Mesenteric fat pad (tissue), 1 donor: ENCODE results near the gene PSMB1. TPM values are rescaled to one million over a fixed set of nuclear protein-coding genes. Genes with fewer than 3 reads are reported as not detected.

Experiments
- DNase-seq: peaks from one replicate; pipeline ENCODE4 v3.0.0-alpha.2; 2020; ENCODE audit warnings: low spot score
- long read RNA-seq: library from polyadenylated mRNA; unstranded; transcript quantifications from one replicate; pipeline ENCODE4 v2.0.0, GENCODE V29; 2020
- total RNA-seq: library from RNA; stranded (reverse); fragmentation: NEBNext Ultra II Directional; extraction: Animal tissue kit (Norgen Biotek cat#: 25700); gene quantifications from one replicate; pipeline ENCODE4 v1.2.1, GENCODE V29; 2021
- donor health status: DM: yes; HTN: yes; CAD: no.

Gene PSMB1
- 142 TPM for total RNA-seq
- long read RNA-seq, transcript PSMB1-201 (6 exons, 928 nt) = major isoform, 145 of 156 reads
- long read RNA-seq, partial matches to known transcripts = 4 of 156 reads
- long read RNA-seq, other reads (novel, unspliced or antisense) = 7 of 156 reads

DNA sequence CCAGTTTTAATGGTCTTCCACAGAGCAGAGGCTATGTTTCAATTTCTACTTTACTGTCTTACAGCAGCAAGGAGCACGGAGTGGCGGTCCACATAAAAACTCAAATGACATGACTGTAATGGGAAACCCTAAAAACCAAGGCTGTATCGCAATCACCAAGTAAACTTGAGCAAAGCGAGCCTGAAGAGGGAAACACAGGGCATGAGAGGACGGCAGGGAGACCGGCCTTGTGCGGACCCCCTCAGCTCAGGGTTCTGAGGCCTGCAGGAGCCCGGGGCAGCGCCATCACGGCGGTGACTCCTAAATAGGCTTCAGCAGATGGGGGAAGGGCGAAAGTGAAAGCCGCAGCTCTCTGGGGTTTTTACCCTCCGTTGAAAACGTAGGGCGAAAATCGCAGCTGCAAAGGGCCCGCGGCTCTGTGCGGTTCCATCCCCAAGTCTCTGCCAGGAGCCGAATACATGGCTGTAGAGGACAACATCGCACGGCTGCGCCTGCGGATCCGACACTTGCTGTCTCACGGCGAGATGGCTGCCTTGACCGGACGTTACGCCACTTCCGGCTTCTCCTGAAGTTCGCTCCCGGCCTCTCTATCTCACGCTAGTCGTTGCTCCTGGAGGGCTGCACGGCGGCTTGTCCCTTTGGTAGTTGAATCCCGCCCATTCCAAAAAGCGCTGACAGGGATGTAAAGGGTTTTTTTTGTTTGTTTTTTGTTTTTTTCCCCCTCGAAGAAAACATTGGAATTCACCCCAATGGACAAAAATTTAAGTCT lies at the start of gene PSMB1:
PSMB1 (minus strand) TSS at position 543 of the 769 bp plus-strand sequence; CDS start at position 478, 65 bp downstream.
- DNase-seq = peak; percentile 96

DNA sequence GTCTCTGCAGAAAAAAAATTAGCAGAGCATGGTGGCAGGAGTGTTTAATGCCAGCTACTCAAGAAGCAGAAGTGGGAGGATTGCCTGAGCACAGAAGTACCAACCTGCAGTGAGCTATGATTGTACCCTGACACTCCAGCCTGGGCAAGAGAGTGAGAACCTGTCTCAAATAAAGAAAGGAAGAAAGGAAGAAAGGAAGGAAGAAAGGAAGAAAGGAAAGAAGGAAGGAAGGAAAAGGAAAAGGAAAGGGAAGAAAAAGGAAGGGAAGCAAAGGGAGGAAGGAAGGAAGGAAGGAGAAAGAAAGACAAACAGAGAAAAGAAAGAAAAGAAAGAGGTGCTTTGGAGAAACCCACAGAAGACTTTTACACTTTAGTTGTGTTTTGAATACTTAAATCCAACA lies 44.2 kb upstream of the PSMB1 start:
- no peak for DNase-seq

DNA sequence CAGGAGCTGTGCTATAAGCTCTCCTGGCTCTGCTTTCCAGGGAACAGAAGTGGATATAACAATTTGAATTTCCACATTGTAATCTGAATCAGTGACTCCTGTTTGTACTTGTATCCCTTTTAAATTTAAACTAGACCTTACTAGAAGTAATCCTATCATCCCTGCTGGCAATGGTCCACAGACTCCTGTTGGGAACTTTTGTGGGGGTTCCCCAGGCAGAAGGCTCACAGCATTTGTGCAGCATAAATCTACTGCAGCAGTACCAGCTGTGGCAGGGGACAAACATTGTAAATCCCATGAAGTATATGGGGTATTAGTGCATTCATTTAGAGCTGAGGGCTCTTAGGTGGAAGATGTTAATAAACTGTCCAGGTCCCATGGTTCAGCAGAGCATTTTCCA lies 43.3 kb upstream of the PSMB1 start:
- no peak for DNase-seq

DNA sequence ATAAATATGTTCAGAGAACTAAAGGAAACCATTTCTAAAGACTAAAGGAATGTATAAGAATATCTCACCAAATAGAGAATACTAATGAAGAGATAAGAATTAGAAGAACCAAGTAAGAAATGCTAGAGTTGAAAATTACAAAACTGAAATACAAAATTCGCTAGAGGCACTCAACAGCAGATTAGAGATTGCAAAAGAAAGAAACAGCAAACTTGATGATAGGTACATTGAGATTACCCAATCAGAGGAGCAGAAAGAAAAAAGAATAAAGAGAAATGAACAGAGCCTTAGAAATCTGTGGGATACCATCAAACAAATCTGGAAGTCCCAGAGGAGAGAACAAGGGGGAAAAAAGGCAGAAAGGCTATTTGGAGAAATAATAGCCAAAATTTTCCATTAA lies 37.6 kb upstream of the PSMB1 start:
- no peak for DNase-seq

DNA sequence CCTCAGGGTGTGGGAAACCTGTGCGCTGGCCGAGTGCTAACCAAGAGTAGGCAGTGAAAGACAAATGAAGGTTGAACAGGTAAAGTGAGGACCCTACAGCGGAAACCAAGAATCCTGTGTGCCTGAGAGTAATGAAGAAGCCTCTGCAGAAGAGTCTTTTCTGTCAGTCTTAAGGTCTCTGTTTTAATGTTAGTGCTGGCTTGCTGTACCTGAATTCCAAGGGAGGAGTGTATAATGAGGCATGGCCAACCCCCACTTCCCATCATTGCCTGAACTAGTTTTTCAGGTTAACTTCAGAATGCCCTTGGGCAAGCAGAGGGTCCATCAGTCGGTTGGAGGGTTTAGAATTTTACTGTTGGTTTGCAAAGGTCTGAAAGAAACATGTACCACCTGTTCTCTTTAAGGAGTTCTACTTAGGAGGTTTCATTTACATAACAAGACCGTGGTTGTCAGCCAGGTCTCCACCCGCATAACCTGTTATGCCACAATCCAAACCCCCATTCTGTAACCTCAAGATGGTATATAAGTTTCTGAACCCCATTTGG lies 31.9 kb upstream of the PSMB1 start:
- no peak for DNase-seq

DNA sequence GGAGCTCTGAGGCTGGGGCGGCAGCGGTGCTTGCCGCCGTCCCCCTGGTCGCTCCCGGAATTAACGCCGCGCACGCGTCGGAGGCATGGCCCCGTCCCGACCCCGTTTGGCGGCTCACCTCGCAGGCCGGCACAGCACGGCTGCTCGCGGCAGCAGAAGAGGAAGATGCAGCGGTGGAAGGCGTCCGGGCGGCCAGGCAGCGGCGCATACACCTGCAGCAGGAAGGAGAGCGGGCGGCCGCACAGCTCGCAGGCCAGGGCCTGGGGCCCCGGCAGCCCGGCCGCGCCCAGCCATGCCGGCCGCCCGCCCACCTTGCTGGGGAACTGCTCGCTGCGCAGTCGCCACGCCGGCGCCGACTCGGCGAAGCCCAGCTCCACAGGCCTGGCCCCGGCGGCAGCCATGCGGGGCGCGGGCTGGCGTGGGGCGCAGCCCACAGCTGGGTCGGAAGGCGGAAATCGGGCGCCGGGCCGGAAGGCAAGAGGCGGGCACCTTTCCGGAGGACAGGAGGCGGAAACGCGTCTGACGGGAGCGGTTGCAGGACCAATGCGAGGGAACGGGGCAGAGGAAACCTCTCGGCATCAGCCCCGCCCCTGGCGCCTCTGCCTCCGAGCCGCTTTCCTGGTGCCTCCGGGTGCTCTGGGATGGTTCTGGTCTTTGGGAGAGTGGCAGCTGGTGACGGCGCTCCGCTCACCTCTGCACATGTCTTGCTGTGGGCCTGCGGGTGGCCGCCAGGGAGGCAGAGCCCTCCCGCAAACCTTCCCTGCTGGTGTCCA lies 31.3 kb upstream of the PSMB1 start, which contains the start of gene PDCD2:
PDCD2 (minus strand) TSS at position 457 of the 773 bp plus-strand sequence; CDS start at position 401, 56 bp downstream.
- peak; percentile 98 for DNase-seq

DNA sequence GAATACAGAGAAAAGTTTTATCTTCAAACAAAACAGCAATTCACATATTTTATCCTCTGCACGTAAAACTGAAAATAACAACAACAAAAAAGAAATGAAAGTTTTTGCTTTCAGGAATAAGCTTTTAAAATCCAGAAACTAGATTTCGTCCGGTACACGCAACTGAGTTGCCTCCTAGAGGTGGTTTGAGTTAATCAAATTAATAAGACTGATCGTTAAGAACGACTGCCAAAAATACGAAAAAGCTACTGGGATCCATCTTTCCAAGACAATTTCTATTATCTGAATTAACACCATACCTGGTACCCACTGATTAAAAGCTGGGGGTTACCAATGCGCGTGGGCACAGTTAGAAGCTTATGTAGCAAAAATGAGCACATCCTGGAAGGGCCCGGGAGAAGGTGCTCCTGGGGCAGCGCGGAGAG lies 30.7 kb upstream of the PSMB1 start:
- no peak for DNase-seq

DNA sequence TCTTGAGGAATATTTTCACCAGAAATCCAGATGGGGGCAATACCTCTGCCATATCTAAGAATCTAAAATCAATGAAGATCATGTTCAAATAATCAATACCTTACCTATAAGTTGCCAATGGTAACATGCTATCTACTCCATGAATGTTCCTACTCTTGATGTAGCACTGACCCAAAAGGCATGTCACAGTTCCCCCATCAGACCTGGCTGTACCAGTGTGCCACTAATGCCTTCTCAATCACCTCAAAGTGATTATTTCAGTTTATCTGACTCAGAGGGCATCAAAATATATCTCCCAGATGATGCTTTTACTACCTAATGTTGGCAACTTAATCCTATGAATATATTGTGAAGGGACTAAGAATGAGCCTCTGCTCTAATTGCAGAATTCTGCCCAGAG lies 25.8 kb upstream of the PSMB1 start:
- DNase-seq = no peak

DNA sequence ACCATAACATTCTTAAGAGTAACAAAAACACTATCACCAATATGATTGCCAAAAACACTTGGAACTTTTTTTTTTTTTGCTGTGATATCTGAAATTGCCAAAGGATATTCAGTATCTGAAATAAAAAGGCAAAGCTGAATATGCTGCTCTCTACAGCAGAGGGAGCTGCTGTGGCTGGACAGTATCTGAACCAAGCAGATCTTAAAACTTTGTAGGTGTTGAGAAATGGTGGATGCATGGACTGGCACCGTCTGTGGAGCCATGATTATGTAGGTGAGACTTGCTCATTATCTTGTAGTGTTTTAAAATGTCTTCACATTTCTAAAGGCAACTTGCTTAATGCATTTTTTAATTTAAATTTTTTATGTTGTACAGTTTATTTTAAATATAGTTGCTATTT lies 22.1 kb upstream of the PSMB1 start:
- DNase-seq = no peak

DNA sequence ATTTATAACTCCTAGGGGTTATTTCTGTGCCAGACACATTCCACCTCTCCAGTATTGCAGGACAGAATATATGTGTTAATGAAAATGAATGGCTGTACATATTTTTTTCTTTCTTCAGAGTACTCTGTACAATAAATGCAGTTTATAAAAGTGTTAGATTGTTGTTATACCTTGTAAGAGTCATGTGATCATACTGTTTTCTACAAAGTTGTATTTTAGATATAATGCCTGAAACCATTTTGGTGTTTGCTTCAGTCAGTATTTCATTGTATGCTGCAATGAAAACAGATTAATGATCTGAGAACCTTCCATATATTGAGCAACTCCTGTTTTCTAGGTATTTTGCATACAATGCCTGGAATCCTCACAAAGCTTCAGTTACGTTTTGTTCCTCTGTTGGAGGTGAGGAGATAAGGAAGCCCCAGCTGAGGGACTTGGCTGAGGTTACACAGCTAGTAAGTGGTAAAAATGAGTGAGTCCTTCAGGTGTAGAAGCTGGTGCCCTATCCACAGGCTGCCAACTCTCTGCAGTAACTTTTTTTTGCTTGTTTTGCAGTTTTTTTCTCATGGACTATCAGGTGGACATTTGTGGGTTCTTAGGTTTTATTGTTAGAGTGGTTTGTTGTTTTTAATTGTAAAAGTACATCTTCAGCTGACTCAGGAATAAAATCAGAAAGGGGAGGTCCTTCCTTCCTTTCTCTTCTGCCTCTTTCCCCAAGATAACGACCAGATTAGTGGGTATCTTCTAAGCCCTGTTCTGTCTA lies 19.8 kb upstream of the PSMB1 start:
- DNase-seq = no peak

DNA sequence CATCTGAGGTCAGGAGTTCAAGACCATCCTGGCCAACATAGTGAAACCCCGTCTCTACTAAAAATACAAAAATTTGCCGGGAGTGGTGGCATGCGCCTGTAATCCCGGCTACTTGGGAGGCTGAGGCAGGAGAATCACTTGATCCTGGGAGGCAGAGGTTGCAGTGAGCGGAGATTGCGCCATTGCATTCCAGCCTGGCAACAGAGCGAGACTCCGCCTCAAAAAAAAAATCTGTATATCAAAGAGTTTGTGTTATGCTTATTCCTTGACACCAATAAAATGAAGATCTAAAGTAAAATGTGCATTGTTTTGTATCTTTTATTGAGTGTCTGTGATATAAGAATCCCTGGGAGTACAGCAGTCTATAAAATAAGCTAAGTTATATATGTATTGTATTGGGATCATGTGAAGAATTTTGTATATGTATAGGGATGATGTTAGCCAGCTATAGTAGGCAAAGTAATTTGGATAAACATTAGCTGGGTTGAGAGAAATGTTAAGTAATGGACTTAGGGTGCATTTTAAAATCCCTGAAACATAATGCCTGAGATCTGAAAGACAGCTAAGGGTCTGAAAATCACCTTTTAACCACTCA lies 11.9 kb upstream of the PSMB1 start:
- no peak for DNase-seq

DNA sequence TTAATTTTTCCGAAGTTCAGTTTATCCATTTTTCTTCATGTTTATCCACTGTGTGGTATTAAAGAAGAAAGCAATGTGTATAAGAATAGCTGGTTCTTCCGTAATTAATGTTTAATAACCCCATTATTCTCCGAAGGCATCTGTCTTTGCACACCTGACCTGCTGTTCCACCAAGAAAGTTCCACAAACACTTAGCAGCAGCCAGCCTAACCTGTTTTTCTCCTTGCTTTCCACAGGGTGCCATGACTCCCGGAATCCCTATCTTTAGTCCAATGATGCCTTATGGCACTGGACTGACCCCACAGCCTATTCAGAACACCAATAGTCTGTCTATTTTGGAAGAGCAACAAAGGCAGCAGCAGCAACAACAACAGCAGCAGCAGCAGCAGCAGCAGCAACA lies 8.4 kb upstream of the PSMB1 start:
- DNase-seq = no peak

DNA sequence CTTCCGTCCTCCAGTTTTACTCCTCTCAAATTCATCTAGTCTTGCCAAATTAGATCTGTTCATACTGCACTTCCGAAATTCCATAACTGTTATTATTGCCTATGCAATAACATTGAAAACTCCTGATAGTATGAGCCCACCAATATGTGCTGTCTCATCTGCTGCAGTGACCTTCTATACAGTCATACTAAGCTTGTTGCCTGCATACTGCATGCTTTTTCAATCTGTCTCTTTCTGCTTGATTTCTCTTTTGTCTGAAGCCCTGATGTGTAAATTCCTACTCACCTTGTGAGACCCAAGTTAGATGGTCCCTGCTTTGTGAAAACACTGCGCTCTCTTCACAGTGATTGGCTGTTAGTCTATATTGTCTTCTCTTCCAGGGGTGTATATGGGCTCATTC lies 2.2 kb upstream of the PSMB1 start:
- DNase-seq = no peak

DNA sequence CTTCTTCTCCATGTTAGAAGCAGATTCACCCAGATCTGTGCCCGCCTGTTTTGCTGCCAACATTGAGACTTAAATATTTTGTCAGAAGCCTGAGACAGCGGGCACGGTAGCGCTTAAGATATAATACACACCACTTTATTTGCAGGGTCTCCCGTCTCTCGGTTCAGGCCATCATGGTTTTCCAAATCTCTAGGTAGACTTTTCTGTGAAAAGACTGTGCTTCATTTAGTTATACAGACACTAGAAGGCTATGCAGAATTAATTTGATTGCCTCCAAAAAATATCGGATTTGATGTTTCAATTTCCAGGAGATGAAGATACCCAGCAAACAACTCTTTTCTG lies 1.7 kb upstream of the PSMB1 start:
- DNase-seq = no peak

DNA sequence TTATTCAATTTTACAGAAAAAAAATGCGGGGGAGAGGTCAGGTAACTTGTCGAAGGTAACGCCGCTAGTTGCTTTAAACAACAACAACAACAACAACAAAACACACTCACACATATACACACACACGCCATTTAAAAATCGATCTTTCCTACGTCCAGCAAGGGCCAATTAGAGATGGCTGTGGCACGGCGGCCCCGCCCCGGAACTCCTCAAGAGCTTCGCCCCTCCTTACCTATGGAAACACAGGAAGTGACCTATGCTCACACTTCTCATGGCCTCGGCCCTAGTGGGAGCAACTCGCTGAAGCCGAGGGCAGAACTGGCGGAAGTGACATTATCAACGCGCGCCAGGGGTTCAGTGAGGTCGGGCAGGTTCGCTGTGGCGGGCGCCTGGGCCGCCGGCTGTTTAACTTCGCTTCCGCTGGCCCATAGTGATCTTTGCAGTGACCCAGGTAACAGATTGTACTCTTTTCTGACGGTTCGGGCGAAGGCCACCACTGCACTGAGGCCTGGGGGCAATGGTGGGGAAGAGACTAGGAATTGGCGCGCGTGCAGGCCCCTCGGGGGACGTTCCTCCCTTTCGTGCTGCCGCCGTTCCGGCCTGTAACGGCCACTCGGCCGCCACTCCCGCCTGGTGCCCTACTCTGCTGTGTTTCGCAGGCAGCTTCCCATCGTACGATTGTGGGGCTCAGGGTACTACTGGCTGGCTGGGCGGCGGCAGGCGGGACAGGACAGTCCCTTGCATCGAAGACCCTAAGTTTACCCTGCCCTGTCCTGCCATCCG lies 1.1 kb upstream of the PSMB1 start, which contains the start of gene TBP:
TBP (plus strand) TSS at position 357 of the 783 bp plus-strand sequence. CDS start 2,661 bp downstream, outside the sequence.
- peak; percentile 98 for DNase-seq

DNA sequence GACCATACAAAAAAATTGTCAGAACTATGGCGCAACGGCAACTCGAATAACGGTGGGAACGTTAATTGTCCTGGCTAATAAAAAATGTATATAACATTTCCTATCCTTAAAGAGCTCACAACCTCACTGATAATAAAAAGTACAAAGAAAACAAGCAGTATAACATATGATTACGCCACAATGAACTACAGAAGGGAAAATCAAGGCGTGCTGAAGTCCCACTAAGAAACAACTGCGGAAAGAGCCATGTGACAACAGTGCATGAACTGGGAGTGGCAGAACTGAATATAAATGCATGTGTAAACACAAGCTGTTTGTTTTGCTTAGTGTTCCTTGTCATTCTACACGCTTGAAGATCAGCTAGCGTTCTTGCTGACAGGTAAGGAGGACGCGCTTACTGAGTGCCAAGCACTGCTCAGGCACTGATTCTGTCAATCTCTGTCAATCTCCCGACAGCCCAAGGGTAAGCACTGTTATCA lies 466 bp upstream of the PSMB1 start:
- no peak for DNase-seq

DNA sequence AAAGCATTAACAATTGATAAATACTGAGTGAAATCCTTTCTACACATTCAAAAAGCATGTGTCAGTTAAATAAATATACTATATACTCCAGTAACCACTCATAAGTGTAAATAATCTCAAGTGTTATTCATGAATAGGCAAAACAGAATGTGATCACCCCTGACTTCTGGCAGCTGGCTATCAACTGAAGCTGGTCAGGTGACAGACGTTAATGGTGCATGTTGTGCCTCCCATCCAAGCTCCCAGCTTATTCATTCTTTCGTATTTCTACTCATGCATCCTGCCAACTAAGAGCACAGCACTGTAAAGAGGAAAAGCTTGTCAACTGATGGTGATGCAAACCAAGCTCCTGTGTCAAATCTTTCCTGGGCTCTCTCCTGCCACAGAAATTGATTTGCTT lies 7.7 kb downstream of the PSMB1 start:
- no peak for DNase-seq

DNA sequence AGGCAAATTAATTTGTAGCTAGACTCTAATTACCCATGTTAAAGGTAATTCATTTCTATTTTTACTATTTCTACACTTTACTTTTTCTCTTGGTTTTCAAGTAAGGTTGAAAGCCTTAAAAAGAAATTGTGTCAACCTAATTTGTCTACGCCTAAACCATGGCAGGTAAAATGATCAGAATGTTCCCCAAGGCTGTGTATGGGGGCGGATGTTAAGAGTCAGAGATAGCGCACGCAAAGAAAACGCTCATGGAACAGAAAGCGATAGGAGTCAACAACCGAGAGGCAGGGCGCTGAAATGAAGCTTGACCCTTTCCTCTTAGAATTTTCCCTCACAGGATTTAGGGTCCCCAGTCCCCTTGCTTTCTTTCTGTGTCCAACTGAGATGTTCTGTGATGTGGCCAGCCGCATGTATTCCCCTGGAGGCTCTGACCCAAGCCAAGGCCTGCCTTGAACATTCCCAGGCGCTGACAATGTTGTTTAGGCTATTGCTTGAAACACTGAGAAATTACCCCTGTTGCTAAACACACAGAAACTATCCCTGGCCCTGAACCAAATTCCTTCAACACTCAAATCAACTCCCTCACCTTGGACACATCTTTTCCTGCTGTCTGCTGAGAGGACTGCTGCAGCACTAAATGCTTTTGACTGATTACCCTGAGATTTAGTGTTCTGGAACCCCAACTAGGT lies 10.9 kb downstream of the PSMB1 start:
- no peak for DNase-seq

DNA sequence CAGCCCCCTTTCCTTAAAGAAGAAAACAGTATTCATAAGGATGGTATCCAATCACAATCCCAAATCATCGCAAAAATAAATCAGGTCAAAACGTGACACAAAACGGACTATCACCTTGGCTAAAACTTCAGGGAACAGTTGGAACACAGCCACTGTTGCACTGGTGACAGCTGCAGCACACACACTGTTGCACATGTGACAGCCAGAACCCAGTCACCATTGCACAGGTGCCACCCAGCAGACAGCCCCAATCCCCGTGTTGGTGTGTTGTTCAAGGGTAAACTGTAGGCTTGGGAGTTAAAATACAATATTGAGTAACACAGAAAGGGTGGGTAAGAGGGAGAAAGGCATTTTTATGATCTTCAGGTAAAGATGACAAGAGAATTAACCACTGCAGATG lies 15.8 kb downstream of the PSMB1 start:
- no peak for DNase-seq
